ENCODE results near the gene GAST.
"Not testable (repeated sequence)": the region's sequence is repeated elsewhere in the genome, so short reads cannot be mapped to it uniquely, and the experiment has no call there.

The GAST gene

GRCh38 chr17:41684035-41684434, 28.1 kb upstream of the GAST start:
- DNase-seq: no peak

- DNase-seq: not testable (repeated sequence)
These were observed 26.4 kb upstream of the GAST start for GRCh38 chr17:41685753-41686152.

- no peak for DNase-seq
These were observed 25.9 kb upstream of the GAST start for GRCh38 chr17:41686281-41686680.

- DNase-seq: peak; percentile 97
These were observed 24.1 kb upstream of the GAST start for GRCh38 chr17:41687828-41688640.

GRCh38 chr17:41688641-41689496, 23.3 kb upstream of the GAST start, which contains the start of gene EIF1:
TSS of gene EIF1 (plus strand) at chr17:41688885. CDS start at chr17:41689039, 154 bp downstream.
- DNase-seq: peak; percentile 99

- peak; percentile 68 for DNase-seq
These were observed 22.4 kb upstream of the GAST start for GRCh38 chr17:41689497-41690299.

GRCh38 chr17:41690497-41690896, 21.6 kb upstream of the GAST start:
- no peak for DNase-seq

- DNase-seq: no peak
These were observed 20.9 kb upstream of the GAST start for GRCh38 chr17:41691031-41691777.

GRCh38 chr17:41692722-41693521, 19.2 kb upstream of the GAST start:
- DNase-seq: no peak

- no peak for DNase-seq
These were observed 16.9 kb upstream of the GAST start for GRCh38 chr17:41695134-41695661.

- peak; percentile 40 for DNase-seq
These were observed 16.0 kb upstream of the GAST start for GRCh38 chr17:41695954-41696757.

- no peak for DNase-seq
These were observed 14.8 kb upstream of the GAST start for GRCh38 chr17:41697122-41697962.

- not testable (repeated sequence) for DNase-seq
These were observed 11.3 kb upstream of the GAST start for GRCh38 chr17:41700843-41701242.

GRCh38 chr17:41702712-41703111, 9.4 kb upstream of the GAST start:
- DNase-seq: no peak

GRCh38 chr17:41705271-41705991, 6.7 kb upstream of the GAST start:
- DNase-seq: no peak

GRCh38 chr17:41707803-41708669, 4.1 kb upstream of the GAST start:
- no peak for DNase-seq

GRCh38 chr17:41710472-41711090, 1.6 kb upstream of the GAST start:
- no peak for DNase-seq
